GM12874 (cell line): Measurements from ENCODE around the gene MAJIN.

ENCODE experiments used
- CTCF ChIP-seq: IDR thresholded peaks from 2 replicates; pipeline ENCODE4 v1.5.1; 2011; ENCODE audit warnings: low read depth, mild to moderate bottlenecking, control low read depth, low read length, moderate library complexity; ENCODE audit not compliant: insufficient read depth

The MAJIN gene

GRCh38 chr11:64971421-64972233 lies at the start of gene MAJIN:
TSS of gene MAJIN (minus strand) at chr11:64972108. CDS start at chr11:64959405, 12,703 bp downstream.
- no peak for TF ChIP-seq CTCF

- no peak for TF ChIP-seq CTCF
Observed at GRCh38 chr11:65021509-65021908, 49.6 kb upstream of the MAJIN start.

GRCh38 chr11:65021003-65021402 lies 49.1 kb upstream of the MAJIN start:
- TF ChIP-seq CTCF = no peak

GRCh38 chr11:65019824-65020223 lies 47.9 kb upstream of the MAJIN start:
- TF ChIP-seq CTCF = no peak

GRCh38 chr11:65017937-65018336 lies 46.0 kb upstream of the MAJIN start:
- TF ChIP-seq CTCF = no peak

GRCh38 chr11:65016705-65017104 lies 44.8 kb upstream of the MAJIN start:
- 0 out of 2 replicates have a peak, but pooled peaks have one; percentile 14 for TF ChIP-seq CTCF

- no peak for TF ChIP-seq CTCF
Observed at GRCh38 chr11:65014726-65015227, 42.9 kb upstream of the MAJIN start.
